ENCODE results near the gene PWP1. TPM values are rescaled to one million over a fixed set of nuclear protein-coding genes. Genes with fewer than 3 reads are reported as not detected.
A peak's percentile ranks its signal among the peaks of the same experiment; 100 is the strongest.

Gene PWP1
- 10 to 100 TPM in 11 of 12 donors, not detected in 1; 23.1 to 61.7 (median 37.2) TPM for polyA plus RNA-seq (ENCODE audit: insufficient read length in 12 of 12)
- long read RNA-seq, donor 1, transcript PWP1-201 (15 exons, 2,621 nt), result major isoform, 11 of 11 reads
- long read RNA-seq, donor 1, partial matches to known transcripts, result 0 of 11 reads
- long read RNA-seq, donor 1, other reads (novel, unspliced or antisense), result 0 of 11 reads
- long read RNA-seq, donor 2, transcript PWP1-201 (15 exons, 2,621 nt), result major isoform, 7 of 18 reads
- long read RNA-seq, donor 2, partial matches to known transcripts, result 11 of 18 reads
- long read RNA-seq, donor 2, other reads (novel, unspliced or antisense), result 0 of 18 reads
- long read RNA-seq, donor 3, partial matches to known transcripts, result 0 of 4 reads
- long read RNA-seq, donor 3, other reads (novel, unspliced or antisense), result 0 of 4 reads
- long read RNA-seq, donor 4, transcript PWP1-201 (15 exons, 2,621 nt), result major isoform, 5 of 5 reads
- long read RNA-seq, donor 4, partial matches to known transcripts, result 0 of 5 reads
- long read RNA-seq, donor 4, other reads (novel, unspliced or antisense), result 0 of 5 reads
- long read RNA-seq, donor 5, result 0 reads
- long read RNA-seq, donor 6, partial matches to known transcripts, result 0 of 2 reads
- long read RNA-seq, donor 6, other reads (novel, unspliced or antisense), result 0 of 2 reads
- long read RNA-seq, donor 7, transcript PWP1-201 (15 exons, 2,621 nt), result major isoform, 6 of 6 reads
- long read RNA-seq, donor 7, partial matches to known transcripts, result 0 of 6 reads
- long read RNA-seq, donor 7, other reads (novel, unspliced or antisense), result 0 of 6 reads
- long read RNA-seq, donor 8, transcript PWP1-201 (15 exons, 2,621 nt), result major isoform, 11 of 20 reads
- long read RNA-seq, donor 8, partial matches to known transcripts, result 8 of 20 reads
- long read RNA-seq, donor 8, other reads (novel, unspliced or antisense), result 0 of 20 reads
- long read RNA-seq, donor 9, transcript PWP1-201 (15 exons, 2,621 nt), result major isoform, 5 of 5 reads
- long read RNA-seq, donor 9, partial matches to known transcripts, result 0 of 5 reads
- long read RNA-seq, donor 9, other reads (novel, unspliced or antisense), result 0 of 5 reads
- long read RNA-seq, donor 10, transcript PWP1-201 (15 exons, 2,621 nt), result major isoform, 12 of 12 reads
- long read RNA-seq, donor 10, partial matches to known transcripts, result 0 of 12 reads
- long read RNA-seq, donor 10, other reads (novel, unspliced or antisense), result 0 of 12 reads
- long read RNA-seq, donor 11, transcript PWP1-201 (15 exons, 2,621 nt), result major isoform, 9 of 9 reads
- long read RNA-seq, donor 11, partial matches to known transcripts, result 0 of 9 reads
- long read RNA-seq, donor 11, other reads (novel, unspliced or antisense), result 0 of 9 reads

DNA sequence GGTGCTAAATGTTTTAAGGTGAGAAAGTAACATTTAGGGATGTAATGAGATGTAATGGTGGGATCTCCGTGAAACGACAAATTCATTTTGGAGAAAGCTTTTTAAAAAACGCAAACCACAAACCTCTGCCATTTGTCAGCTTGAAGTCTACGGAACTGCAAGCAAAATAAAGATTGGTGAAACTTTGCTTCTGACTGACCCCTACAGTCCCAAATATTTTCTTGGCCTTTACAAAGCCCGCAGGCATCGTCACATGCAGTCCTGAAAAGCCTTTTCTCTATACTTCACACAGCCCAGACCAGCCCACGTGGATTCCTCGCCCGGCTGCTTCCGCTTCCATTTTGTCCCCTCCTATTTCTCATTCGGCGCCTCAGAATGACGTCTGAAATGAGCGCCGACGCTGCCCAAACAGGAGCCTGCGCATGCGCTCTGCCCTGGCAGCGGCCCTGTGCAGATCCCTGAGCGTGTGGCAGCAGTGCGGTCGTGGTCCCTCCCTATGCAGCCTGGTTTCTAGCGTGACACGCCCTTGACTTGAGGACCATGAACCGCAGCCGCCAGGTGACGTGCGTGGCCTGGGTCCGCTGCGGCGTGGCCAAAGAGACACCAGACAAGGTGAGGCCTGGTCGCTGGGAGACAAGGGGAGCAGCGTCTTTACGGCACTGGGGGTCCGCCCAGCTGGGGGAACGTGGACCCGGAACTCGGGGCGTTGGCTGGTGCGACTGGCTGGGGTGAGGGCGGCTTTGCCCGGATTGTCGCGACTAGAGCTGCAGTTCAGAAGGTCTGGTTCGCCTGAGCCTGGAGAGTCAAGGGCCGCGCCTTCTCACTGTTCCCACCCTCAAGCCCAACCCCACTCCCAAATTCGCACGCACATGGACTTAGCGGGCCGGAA, at the start of gene PWP1:
TSS of gene PWP1 (plus strand) at position 440 of the 889 bp plus-strand sequence. CDS start at position 541, 101 bp downstream.
- peak; percentile 98 for DNase-seq

DNA sequence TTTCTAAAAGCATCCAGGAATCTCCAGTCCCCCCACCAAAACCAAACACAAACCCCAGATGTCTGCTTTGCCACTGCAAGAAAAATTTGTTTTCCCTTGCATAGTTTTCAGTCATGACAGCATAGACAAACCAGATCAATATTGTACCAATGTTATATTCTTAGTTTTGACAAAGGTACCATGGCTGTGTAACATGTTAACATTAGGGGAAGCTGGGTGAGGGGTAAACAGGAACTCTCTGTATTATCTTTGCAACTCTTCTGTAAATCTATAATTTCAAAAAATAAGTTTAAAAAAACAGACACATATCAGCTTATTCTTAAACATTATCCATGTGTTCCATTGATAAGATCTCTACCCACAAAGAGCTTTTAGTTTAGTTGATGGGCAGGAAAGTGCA, 44.4 kb upstream of the PWP1 start:
- DNase-seq, result no peak

DNA sequence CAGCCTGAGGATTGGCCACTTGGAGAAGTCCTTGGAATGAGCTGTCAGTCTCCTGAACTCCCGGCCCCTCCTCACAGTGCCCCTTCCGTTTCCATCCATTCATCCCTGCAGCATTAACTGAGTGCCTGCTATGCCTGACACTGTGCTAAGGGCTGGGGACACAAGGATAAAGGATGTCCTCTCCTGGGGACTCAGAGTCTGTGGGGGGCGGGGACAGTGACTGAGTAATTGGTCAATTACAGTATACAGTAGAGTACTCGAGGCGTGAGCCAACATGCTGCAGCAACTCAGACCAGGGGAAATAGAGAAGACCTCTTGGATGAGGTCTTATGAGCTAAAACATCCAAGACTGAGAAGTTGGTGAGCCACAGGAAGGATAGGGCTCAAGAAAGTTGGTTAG, 43.4 kb upstream of the PWP1 start:
- DNase-seq, result no peak

DNA sequence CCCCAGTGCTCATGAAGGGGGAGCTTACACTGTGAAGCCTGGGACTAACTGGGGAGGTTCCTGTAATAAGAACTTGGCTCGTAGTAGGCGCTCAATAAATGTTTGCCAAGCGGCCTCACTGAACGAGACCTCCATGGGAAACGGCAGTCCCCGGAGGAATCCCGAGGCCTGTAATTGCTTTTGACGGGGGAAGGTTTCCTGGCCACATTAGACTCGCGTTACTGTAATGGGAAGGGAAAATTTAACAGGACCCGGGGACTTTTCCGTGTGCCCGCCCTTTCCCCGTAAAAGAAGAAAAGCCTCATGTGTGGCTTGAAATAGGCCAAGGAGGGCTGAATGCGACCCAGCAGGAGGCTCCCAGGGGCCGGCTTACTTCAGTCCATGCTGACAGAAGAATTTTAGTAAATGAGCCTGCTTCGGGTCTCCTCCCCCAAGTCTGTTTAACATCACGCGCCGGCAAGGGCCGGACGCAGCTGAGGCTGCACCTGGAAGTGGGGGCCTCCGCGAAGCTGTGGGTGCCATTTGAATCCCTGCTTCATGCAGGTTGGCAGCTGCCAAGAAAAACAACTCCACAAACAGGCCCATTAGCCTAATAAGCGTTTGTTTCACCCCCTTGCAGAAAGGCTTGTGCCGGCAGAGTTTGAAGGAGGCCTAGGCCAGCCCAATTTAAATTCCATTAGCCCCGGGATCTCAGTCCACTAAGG, 39.8 kb upstream of the PWP1 start:
- peak; percentile 76 for DNase-seq

DNA sequence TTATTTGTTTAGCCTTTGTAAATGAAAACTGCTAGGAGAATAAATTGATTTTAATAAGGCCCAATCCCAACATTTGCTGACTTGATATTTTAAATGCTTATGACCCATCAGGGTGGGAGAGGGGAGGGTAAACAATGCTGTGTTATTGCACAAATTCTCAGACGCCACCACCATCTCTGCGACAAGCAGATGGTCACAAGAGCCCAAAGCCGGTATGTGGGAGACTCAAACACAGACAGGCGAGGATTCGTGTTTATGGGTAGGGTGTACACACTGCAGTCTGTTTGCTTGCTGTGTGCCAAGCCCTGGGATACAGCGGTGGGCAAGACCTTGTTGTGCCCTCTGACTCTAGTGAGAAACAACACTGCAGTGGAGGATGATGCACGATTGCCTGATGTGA, 39.2 kb upstream of the PWP1 start:
- DNase-seq, result no peak

DNA sequence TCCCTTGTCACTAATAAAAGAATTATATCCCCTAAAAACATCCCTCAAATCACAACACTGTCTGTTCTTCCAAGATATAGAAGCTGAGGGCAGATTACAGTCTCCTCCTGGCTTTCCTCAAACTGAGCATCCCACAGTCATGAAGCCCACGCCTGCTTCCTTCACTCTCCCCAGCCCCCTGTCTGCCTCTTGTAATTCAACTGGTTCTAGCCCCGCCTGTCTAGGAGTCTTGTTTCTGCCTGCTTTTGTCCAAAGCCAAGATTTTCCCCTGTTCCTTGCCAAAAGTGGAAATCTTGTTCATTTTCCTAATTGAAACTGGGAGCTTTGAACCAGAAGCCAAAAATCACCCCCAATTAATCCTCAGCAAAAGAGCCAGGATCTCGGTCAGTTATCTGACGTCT, 35.9 kb upstream of the PWP1 start:
- peak; percentile 57 for DNase-seq

DNA sequence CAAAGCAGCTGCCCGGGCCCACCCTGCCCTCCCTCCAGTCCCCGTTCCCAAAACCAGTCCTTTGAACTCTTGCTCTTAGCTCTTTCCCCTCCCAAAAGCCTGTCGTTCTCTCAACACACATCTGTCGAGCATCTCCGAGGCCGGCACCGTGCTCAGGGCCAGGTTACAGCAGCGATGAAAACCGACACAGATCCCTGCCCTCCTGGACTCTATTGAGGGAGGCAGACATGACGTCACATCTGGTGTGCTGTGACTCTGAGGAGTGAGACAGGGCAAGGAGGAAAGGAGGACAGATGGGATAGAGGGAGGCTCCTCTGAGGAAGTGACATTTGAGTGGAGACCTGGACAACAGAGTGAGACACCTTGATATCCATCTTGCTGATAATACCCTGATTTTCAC, 34.6 kb upstream of the PWP1 start:
- DNase-seq, result no peak

DNA sequence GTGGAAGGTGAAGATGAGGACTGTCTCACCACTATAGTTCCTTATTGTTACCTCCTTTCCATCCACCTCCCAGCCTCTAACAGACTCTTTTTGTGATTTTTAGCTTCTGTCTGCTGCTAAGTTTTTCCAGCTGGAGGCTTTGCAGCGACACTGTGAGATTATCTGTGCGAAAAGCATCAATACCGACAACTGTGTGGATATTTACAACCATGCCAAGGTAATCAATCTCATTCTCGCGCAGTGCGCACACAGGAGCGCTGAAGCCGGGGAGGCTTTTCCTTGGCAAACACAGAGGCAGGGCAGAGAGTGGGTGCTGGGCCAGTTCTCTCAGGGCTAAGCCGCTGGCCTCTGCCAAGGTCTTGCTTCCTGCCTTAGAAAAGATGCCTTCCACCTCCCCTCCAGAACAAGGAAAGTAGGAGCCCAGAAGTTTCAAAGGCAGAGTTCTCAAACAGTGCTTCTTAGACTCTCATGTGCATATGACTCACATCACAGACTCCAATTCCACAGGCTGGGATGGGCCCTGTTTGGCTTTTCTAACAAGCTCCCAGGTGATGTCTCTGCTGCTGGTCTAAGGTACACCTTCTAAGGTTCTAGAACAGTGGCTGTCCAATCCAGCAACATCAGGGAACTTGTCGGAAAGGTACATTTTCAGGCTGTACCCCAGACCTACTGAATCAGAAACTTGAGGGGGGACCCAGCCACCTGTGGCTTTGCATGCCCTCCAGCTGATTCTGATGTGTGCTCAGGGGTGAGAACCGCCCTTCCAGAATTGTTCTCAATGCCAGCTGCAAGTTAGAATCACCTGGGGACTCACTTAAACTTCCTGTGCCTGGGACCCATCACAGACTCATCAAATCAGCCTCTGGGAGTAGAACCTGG, 33.8 kb upstream of the PWP1 start:
- DNase-seq, result no peak

DNA sequence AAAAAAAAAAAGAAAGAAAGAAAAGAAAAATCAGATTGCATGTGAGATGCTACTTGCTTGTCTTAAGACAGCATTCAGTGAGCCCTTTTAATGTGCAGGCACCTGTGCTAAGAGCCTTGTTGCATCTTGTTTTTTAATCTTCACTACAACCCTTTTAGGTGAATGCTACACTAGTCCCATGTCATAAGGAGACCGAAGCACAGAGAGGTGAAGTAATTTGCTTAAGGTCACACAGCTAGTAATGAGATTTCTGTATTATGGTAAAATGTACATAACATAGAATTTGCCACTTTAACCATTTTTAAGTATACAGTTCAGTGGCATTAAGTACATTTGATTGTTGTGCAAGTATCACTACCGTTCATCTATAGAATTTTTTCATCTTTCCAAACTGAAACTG, 32.1 kb upstream of the PWP1 start:
- no peak for DNase-seq

DNA sequence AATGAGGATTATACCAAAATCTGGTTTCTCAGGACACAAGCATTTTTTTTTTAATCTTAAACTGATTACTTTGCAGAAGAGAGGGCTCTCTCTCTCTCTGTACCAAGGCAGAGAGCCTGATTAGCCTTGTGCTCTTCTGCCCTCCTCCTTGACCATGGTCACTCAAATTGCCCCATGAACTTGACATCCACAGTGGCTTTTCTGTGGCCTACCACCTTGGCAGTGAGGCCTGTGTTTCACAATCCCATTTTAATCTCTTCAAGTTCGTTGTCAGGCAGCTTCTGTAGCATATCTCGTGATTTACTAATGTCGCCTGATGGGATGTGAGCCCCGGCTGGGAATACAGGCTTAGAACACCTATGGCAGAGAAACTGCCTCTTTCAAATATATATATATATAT, 30.7 kb upstream of the PWP1 start:
- no peak for DNase-seq

DNA sequence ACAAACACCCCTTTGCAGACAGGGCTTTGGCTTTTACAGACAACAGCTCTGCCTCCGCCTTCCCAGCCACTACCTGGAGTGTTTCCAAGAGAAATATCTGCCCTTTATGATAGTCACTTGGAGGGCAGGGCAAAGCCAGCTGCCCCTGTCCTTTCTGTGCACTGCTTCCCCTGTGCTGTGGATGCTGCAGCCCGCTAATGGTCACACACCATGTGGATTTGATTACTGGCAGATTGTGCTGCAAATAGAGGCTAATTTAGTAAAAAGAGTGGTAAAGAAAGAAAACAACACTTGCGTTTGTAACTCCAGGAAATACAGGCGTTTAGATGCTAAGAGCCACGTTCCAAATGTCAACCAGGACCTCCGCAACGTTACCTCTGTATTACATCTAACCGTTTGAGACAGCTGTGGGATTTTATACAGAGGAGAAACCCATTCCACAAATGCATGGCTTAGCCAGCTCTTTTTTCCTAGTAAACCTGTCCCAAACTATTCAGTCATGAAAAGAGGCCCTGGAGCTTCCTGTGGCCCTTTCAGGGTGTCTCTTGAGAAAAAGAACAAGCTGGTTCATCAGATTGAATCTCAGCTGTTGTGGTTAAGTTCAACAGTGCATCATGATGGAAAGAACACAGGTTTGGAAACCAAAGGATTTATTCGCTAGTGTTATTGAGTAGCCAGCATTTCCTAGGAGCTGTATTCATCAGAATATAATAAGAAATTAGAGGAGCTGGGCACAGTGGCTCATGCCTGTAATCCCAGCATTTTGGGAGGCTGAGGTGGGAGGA, 30.1 kb upstream of the PWP1 start:
- DNase-seq, result no peak

DNA sequence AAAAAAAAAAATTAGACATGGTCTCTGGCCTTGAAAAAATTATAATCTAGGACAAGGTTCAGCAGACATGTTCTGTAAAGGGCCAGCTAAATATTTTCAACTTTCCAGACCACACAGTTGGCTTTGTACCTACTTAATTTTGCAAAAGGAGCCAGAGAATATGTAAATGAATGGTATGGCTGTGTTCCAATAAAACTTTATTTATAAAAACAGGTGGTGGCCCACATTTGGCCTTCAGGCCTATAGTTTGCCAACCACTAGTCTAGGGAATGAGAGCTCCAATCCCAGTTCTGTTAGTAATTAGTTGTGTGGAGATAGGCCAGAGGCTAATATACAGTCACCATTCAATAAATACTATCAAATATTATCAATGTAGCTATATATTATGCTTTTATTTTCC, 29.3 kb upstream of the PWP1 start:
- no peak for DNase-seq

DNA sequence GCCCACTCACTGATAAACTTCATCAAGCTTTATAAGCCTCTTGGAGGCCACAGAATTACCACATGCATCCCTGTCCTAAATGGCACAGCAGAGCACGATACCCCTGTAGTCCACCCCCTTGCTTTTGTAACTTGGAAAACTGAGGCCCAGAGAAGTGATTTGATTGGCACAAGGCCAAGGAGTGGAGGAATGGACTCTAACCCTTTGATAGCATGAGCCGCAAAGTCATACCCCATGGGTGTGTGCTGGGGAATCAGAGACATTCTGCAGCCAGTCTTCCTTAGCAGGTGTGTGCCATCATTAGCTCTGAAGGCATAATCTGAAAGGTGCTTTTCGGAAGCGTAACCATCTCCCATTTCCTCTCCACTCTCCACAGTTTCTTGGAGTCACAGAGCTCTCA, 28.5 kb upstream of the PWP1 start:
- no peak for DNase-seq

DNA sequence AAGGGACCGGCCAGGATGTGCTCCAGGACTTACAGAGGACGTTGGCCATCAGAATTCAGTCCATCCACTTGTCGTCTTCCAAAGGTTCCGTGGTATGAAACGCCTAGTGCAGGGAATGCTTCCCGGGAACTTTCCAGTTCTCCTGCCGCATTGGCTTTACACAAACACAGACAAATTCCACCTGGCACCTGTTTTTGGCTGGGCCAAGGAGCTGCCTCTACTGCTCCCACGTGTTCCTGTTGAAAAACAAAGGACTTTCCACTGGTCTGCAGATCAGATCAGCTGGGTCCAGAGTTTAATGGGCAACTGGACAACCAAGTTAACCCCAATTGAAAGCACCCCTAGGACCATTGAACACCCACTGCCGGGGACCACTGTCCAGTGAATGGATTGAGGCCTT, 28.0 kb upstream of the PWP1 start:
- DNase-seq, result no peak

DNA sequence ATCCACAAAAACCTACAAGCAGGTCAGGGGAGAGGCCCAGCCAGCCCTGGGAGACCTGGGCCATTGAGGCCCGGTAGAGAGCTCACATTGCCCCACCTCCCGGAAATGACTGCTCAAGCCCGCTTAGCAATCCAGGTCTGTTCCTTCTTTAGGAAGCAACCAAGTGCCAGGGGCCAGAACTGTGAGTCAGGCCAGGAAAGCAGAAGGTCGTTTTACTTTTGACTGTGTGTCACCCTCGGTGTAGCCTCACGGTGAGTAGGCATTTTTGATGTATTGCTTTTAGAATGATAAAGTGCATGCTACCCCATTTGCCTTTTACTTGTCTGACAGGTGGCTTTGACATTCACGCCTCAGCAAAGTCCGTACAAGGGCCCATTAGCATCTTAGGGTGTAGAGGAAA, 25.4 kb upstream of the PWP1 start:
- DNase-seq, result no peak

DNA sequence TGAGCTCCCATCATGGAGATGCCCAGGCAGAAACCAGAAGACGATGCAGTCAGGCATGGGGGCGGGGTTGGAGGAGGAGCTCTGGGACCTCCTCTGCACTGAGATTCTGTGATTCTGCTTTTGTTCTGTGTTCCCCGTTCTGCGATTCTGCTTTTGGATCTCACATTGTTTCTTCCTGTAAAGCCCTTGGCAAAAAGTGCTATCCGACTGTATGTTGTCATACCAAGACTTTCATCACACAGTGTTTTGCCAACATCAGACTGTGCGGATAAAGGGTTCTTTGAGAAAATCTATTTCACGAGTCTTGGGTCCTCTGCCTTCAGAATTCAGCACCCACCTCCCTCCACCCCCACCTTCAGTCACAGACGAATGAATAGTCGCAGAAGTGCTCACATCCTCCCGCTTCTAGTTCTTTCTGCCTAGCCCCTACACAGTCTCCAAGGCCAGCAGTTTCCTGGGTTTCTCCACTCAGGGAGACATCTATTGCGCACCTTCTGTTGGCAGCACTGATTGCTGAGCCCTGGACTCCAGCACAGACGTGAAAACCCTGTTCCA, 24.7 kb upstream of the PWP1 start:
- DNase-seq, result no peak

DNA sequence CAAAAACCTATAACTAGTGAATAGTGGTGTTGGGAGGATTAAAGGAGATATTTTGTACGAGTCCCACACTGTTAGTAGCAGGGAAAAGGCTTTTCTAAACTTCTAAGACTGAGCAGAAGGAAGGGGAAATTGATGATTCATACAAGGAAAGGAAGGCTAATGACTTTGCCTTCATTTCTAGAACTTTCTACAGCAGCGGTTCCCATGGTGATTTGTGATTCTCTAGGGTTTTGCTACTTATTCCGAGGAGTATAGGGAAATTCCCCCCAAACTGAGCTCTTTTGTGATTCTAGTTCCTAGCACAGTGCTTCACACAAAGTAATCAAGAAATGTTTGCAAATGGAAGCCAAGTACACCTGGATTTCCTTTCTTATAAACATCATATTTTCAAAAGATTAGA, 23.8 kb upstream of the PWP1 start:
- DNase-seq, result no peak

DNA sequence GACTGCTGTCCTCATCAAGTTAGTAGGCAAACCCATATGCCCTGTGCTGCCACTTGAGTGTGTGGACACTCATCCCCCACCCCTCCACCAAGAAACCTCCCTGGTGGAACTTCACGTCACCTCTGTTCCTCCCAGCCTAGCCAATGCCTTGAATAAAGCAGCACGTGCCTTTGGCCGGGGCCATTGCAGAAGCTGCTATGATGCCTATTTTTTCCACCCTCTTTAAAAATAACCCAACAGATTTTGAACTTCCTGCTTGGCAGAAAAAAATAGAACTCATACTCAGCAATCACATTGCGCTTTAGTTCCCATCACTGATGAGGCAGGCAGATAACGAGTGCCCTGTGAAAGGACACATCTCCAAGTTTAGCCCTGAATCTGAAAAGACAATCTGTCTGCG, 23.1 kb upstream of the PWP1 start:
- DNase-seq, result no peak
